ENCODE results near the gene CUEDC2. TPM values are rescaled to one million over a fixed set of nuclear protein-coding genes. Genes with fewer than 3 reads are reported as not detected.
A peak's percentile ranks its signal among the peaks of the same experiment; 100 is the strongest.

The CUEDC2 gene
- total and polyA plus RNA-seq, 7 experiments from 2014 or later, result 27.0 to 69.0 (median 36.1) TPM

- Mint-ChIP-seq H3K4me3 (peak overlapping the region; percentile 18 to 74 (median 60)), H3K4me1 (peaks cover 13 to 47% (median 32%) of the 10 kb centered on the region in 7 donors), H3K36me3 (peaks cover 0 to 9% (median 6%) of the 10 kb centered on the region in 5 donors), H3K27ac (peak overlapping the region; percentile 71 to 96 (median 86)), H3K9me3 (no peaks in the 10 kb centered on the region), H3K27me3 (no peaks in the 10 kb centered on the region)
- ATAC-seq, result peak; percentile 64
- H3K9me3 ChIP-seq (ENCODE audit: control insufficient read depth in 2 of 3, low read length in 3 of 3), result no peaks in the 10 kb centered on the region
- ChIA-PET CTCF (interaction anchor here (1.3 to 2.7 kb wide), 4 partner anchors 78 to 244 kb away, joined by 3 to 7 read pairs (median 6); partner anchors contain the start of gene NFKB2), POLR2A (interaction anchor here (0.6 to 2.6 kb wide), 9 partner anchors 9 to 284 kb away, joined by 3 to 15 read pairs (median 6); partner anchors contain the start of genes CUEDC2 and FBXL15)
- H3K4me3 ChIP-seq (ENCODE audit: low read length), result no peak overlapping the region
- no peaks in the 10 kb centered on the region for H3K27me3 ChIP-seq (ENCODE audit: control insufficient read depth in 2 of 2, insufficient read depth in 2 of 2, low read length in 2 of 2)
- peak in 5 of 9 donors; percentile 32 to 45 (median 34) for DNase-seq
- peaks cover 9 to 12% of the 10 kb centered on the region in 2 donors for H3K4me1 ChIP-seq (ENCODE audit: control insufficient read depth in 2 of 2, insufficient read depth in 2 of 2, low read length in 2 of 2)
- intact Hi-C loops (cut with micrococcal nuclease), result no loop called here
- H3K27ac ChIP-seq (ENCODE audit: low read depth, low read length), result peak overlapping the region; percentile 59
- peaks cover 0 to 9% (median 0%) of the 10 kb centered on the region in 3 experiments for H3K36me3 ChIP-seq (ENCODE audit: control insufficient read depth in 2 of 3, insufficient read depth in 3 of 3, low read length in 3 of 3)
These were observed 41.3 kb upstream of the CUEDC2 start for GRCh38 chr10:102473445-102474331.

- ATAC-seq, result no peak
- Mint-ChIP-seq H3K27ac (no peak overlapping the region), H3K27me3 (no peaks in the 10 kb centered on the region), H3K36me3 (peaks cover 0 to 13% (median 6%) of the 10 kb centered on the region in 5 donors), H3K4me1 (peaks cover 7 to 30% (median 19%) of the 10 kb centered on the region in 7 donors), H3K9me3 (no peaks in the 10 kb centered on the region), H3K4me3 (peak overlapping the region in 1 of 10 donors; percentile 43)
- no peak for DNase-seq
- Histone ChIP-seq H3K27me3 (ENCODE audit: control insufficient read depth in 2 of 2, insufficient read depth in 2 of 2, low read length in 2 of 2) (no peaks in the 10 kb centered on the region), H3K36me3 (ENCODE audit: control insufficient read depth in 2 of 3, insufficient read depth in 3 of 3, low read length in 3 of 3) (peaks cover 0 to 13% (median 0%) of the 10 kb centered on the region in 3 experiments), H3K9me3 (ENCODE audit: control insufficient read depth in 2 of 3, low read length in 3 of 3) (no peaks in the 10 kb centered on the region), H3K27ac (ENCODE audit: low read depth, low read length) (no peak overlapping the region), H3K4me3 (ENCODE audit: low read length) (no peak overlapping the region), H3K4me1 (ENCODE audit: control insufficient read depth in 2 of 2, insufficient read depth in 2 of 2, low read length in 2 of 2) (peaks cover 9 to 11% of the 10 kb centered on the region in 2 donors)
- ChIA-PET CTCF (interaction anchor here (0.6 to 2.7 kb wide), 4 partner anchors 9 to 113 kb away, joined by 4 to 7 read pairs (median 5); no protein-coding TSS in a partner anchor), POLR2A (interaction anchor here (0.7 to 1.6 kb wide), 6 partner anchors 9 to 76 kb away, joined by 3 to 7 read pairs (median 3); partner anchors contain the start of genes C10orf95 and NFKB2)
- intact Hi-C loops (cut with micrococcal nuclease), result no loop called here
These were observed 38.5 kb upstream of the CUEDC2 start for GRCh38 chr10:102470579-102471546.

GRCh38 chr10:102468683-102469082, 36.3 kb upstream of the CUEDC2 start:
- no peaks in the 10 kb centered on the region for H3K27me3 Mint-ChIP-seq
- Histone ChIP-seq H3K27me3 (ENCODE audit: control insufficient read depth in 2 of 2, insufficient read depth in 2 of 2, low read length in 2 of 2) (no peaks in the 10 kb centered on the region), H3K36me3 (ENCODE audit: control insufficient read depth in 2 of 3, insufficient read depth in 3 of 3, low read length in 3 of 3) (peaks cover 0 to 13% (median 0%) of the 10 kb centered on the region in 3 experiments), H3K9me3 (ENCODE audit: control insufficient read depth in 2 of 3, low read length in 3 of 3) (no peaks in the 10 kb centered on the region), H3K27ac (ENCODE audit: low read depth, low read length) (no peak overlapping the region), H3K4me1 (ENCODE audit: control insufficient read depth in 2 of 2, insufficient read depth in 2 of 2, low read length in 2 of 2) (peaks cover 9 to 11% of the 10 kb centered on the region in 2 donors), H3K4me3 (ENCODE audit: low read length) (no peak overlapping the region)
- H3K9me3 Mint-ChIP-seq, result no peaks in the 10 kb centered on the region
- ChIA-PET CTCF (interaction anchor here (0.6 to 1.5 kb wide), 4 partner anchors 10 to 75 kb away, joined by 3 to 6 read pairs (median 4); no protein-coding TSS in a partner anchor), POLR2A (interaction anchor here (0.6 to 1.3 kb wide), 4 partner anchors 12 to 350 kb away, joined by 3 read pairs; no protein-coding TSS in a partner anchor)
- no peak overlapping the region for H3K27ac Mint-ChIP-seq
- no peak overlapping the region for H3K4me3 Mint-ChIP-seq
- ATAC-seq (no peak), DNase-seq (no peak)
- H3K4me1 Mint-ChIP-seq, result peaks cover 6 to 19% (median 15%) of the 10 kb centered on the region in 7 donors
- peaks cover 0 to 10% (median 5%) of the 10 kb centered on the region in 5 donors for H3K36me3 Mint-ChIP-seq
- intact Hi-C loops (cut with micrococcal nuclease), result no loop called here

GRCh38 chr10:102467971-102468438, 35.6 kb upstream of the CUEDC2 start:
- ATAC-seq, result peak; percentile 61
- CTCF ChIA-PET, result interaction anchor here (0.9 to 1.5 kb wide), 2 partner anchors 11 to 74 kb away, joined by 4 read pairs; no protein-coding TSS in a partner anchor
- Histone ChIP-seq H3K9me3 (ENCODE audit: control insufficient read depth in 2 of 3, low read length in 3 of 3) (no peaks in the 10 kb centered on the region), H3K27ac (ENCODE audit: low read depth, low read length) (no peak overlapping the region), H3K4me3 (ENCODE audit: low read length) (no peak overlapping the region), H3K4me1 (ENCODE audit: control insufficient read depth in 2 of 2, insufficient read depth in 2 of 2, low read length in 2 of 2) (peaks cover 2 to 7% of the 10 kb centered on the region in 2 donors), H3K36me3 (ENCODE audit: control insufficient read depth in 2 of 3, insufficient read depth in 3 of 3, low read length in 3 of 3) (peaks cover 0 to 13% (median 0%) of the 10 kb centered on the region in 3 experiments), H3K27me3 (ENCODE audit: control insufficient read depth in 2 of 2, insufficient read depth in 2 of 2, low read length in 2 of 2) (no peaks in the 10 kb centered on the region)
- peaks cover 0 to 2% (median 0%) of the 10 kb centered on the region in 5 donors for H3K27me3 Mint-ChIP-seq
- intact Hi-C loops (cut with micrococcal nuclease), result no loop called here
- H3K4me1 Mint-ChIP-seq, result peaks cover 6 to 18% (median 12%) of the 10 kb centered on the region in 7 donors
- no peak overlapping the region for H3K4me3 Mint-ChIP-seq
- H3K36me3 Mint-ChIP-seq, result peaks cover 0 to 10% (median 5%) of the 10 kb centered on the region in 5 donors
- no peak for DNase-seq
- no peaks in the 10 kb centered on the region for H3K9me3 Mint-ChIP-seq
- POLR2A ChIA-PET, result interaction anchor here (1.1 kb wide), 1 partner anchor 75 kb away, joined by 3 read pairs; no protein-coding TSS in a partner anchor
- H3K27ac Mint-ChIP-seq, result no peak overlapping the region

GRCh38 chr10:102467318-102467717, 34.9 kb upstream of the CUEDC2 start:
- CTCF ChIA-PET, result interaction anchor here (1.1 to 1.5 kb wide), 2 partner anchors 12 to 74 kb away, joined by 3 to 4 read pairs; no protein-coding TSS in a partner anchor
- peak overlapping the region in 1 of 9 donors; percentile 12 for H3K27ac Mint-ChIP-seq

More at GRCh38 chr10:102467318-102467717, 34.9 kb upstream of the CUEDC2 start:
- no peak for DNase-seq
- no peak overlapping the region for H3K4me3 ChIP-seq (ENCODE audit: low read length)
- Mint-ChIP-seq H3K4me3 (no peak overlapping the region), H3K36me3 (peaks cover 0 to 10% (median 5%) of the 10 kb centered on the region in 5 donors), H3K27me3 (peaks cover 0 to 2% (median 0%) of the 10 kb centered on the region in 5 donors), H3K9me3 (no peaks in the 10 kb centered on the region), H3K4me1 (peaks cover 6 to 24% (median 14%) of the 10 kb centered on the region in 7 donors)
- no peak overlapping the region for H3K27ac ChIP-seq (ENCODE audit: low read depth, low read length)
- peaks cover 0 to 13% (median 0%) of the 10 kb centered on the region in 3 experiments for H3K36me3 ChIP-seq (ENCODE audit: control insufficient read depth in 2 of 3, insufficient read depth in 3 of 3, low read length in 3 of 3)
- intact Hi-C loops (cut with micrococcal nuclease), result no loop called here
- H3K9me3 ChIP-seq (ENCODE audit: control insufficient read depth in 2 of 3, low read length in 3 of 3), result no peaks in the 10 kb centered on the region
- no peaks in the 10 kb centered on the region for H3K4me1 ChIP-seq (ENCODE audit: control insufficient read depth in 2 of 2, insufficient read depth in 2 of 2, low read length in 2 of 2)
- no peaks in the 10 kb centered on the region for H3K27me3 ChIP-seq (ENCODE audit: control insufficient read depth in 2 of 2, insufficient read depth in 2 of 2, low read length in 2 of 2)
- POLR2A ChIA-PET, result no interaction called here
- no peak for ATAC-seq

Measured in naive thymus-derived CD4-positive, alpha-beta T cell (primary cell).